HepG2 (cell line): ENCODE data around the gene TNNT1. TPM values are rescaled to one million over a fixed set of nuclear protein-coding genes. Genes with fewer than 3 reads are reported as not detected.

Experiments used
- MEIS2 ChIP-seq: sonication (generic); formaldehyde crosslinking; IDR thresholded peaks from 2 replicates; pipeline ENCODE4 v1.9.0; 2021; ENCODE audit warnings: mild to moderate bottlenecking, missing genetic modification reagents
- ZNF30 ChIP-seq: sonication (generic); formaldehyde crosslinking; IDR thresholded peaks from 2 replicates; pipeline ENCODE4 v1.5.0; 2020; ENCODE audit warnings: mild to moderate bottlenecking, missing genetic modification reagents
- ZNF383 ChIP-seq: sonication (generic); formaldehyde crosslinking; IDR thresholded peaks from 2 replicates; pipeline ENCODE4 v1.4.0; 2020; ENCODE audit warnings: missing genetic modification reagents, mild to moderate bottlenecking, borderline replicate concordance
- polyA plus RNA-seq, 8 experiments: library from polyadenylated mRNA; depleted of rRNA in 3 of 8; stranded (reverse) in 7 of 8; unstranded in 1 of 8; fragments of >200 nt; fragmentation: Illumina TruSeq in 4 of 8; extraction: Trizol in 4 of 8; gene quantifications; 2 replicates each; pipeline versions ENCODE4 v1.2.1 to v1.2.3, GENCODE V29; 2011 to 2016; ENCODE audit warnings: low read depth in 4 of 8, missing spikeins in 1 of 8, mixed read lengths in 1 of 8; ENCODE audit not compliant: insufficient read depth in 1 of 8
- total RNA-seq, 5 experiments: library from RNA; depleted of rRNA; stranded (reverse); fragments of >200 nt; fragmentation: Illumina TruSeq; extraction: Trizol; gene quantifications; 2 replicates each; pipeline ENCODE4 v1.2.3, GENCODE V29; 2016; ENCODE audit warnings: low read depth in 1 of 5
- TF ChIP-seq, protein P1 (sequence below): sonication (generic); formaldehyde crosslinking; IDR thresholded peaks from 2 replicates; pipeline ENCODE4 v1.5.0; 2020; ENCODE audit warnings: mild to moderate bottlenecking, missing genetic modification reagents, borderline replicate concordance
- TF ChIP-seq, protein P2 (sequence below): sonication (generic); formaldehyde crosslinking; IDR thresholded peaks from 2 replicates; pipeline ENCODE4 v1.9.0; 2021; ENCODE audit warnings: mild to moderate bottlenecking, missing genetic modification reagents
- TF ChIP-seq, protein P3 (sequence below): IDR thresholded peaks from 2 replicates; pipeline ENCODE4 v1.6.1; 2018; ENCODE audit warnings: missing genetic modification reagents

TNNT1 gene
- total and polyA plus RNA-seq, 2 of the 13 experiments (the other 11 are each of a cell fraction or from before 2014, with no cell fraction given) = 1.3 to 2.4 TPM

DNA sequence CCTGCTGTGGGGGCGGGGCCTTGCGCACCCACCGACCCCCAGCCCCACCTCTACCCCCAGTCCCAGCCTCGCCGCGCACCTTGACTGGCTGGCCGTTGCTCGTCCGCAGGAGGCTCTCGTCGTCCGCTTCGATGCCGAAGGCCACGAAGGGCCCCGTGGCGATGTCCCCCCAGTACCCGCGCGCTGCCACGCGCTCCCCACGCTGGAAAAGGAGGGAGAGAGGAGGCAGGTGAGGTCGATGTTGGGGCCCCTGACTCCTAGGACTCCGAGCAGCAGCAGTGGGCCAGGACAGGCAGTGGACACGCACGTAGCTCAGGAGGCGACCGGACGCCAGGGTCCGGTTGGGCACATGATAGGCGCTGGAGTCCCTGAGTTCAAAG lies 12.0 kb upstream of the TNNT1 start (continued):
- TF ChIP-seq, protein P1, sequence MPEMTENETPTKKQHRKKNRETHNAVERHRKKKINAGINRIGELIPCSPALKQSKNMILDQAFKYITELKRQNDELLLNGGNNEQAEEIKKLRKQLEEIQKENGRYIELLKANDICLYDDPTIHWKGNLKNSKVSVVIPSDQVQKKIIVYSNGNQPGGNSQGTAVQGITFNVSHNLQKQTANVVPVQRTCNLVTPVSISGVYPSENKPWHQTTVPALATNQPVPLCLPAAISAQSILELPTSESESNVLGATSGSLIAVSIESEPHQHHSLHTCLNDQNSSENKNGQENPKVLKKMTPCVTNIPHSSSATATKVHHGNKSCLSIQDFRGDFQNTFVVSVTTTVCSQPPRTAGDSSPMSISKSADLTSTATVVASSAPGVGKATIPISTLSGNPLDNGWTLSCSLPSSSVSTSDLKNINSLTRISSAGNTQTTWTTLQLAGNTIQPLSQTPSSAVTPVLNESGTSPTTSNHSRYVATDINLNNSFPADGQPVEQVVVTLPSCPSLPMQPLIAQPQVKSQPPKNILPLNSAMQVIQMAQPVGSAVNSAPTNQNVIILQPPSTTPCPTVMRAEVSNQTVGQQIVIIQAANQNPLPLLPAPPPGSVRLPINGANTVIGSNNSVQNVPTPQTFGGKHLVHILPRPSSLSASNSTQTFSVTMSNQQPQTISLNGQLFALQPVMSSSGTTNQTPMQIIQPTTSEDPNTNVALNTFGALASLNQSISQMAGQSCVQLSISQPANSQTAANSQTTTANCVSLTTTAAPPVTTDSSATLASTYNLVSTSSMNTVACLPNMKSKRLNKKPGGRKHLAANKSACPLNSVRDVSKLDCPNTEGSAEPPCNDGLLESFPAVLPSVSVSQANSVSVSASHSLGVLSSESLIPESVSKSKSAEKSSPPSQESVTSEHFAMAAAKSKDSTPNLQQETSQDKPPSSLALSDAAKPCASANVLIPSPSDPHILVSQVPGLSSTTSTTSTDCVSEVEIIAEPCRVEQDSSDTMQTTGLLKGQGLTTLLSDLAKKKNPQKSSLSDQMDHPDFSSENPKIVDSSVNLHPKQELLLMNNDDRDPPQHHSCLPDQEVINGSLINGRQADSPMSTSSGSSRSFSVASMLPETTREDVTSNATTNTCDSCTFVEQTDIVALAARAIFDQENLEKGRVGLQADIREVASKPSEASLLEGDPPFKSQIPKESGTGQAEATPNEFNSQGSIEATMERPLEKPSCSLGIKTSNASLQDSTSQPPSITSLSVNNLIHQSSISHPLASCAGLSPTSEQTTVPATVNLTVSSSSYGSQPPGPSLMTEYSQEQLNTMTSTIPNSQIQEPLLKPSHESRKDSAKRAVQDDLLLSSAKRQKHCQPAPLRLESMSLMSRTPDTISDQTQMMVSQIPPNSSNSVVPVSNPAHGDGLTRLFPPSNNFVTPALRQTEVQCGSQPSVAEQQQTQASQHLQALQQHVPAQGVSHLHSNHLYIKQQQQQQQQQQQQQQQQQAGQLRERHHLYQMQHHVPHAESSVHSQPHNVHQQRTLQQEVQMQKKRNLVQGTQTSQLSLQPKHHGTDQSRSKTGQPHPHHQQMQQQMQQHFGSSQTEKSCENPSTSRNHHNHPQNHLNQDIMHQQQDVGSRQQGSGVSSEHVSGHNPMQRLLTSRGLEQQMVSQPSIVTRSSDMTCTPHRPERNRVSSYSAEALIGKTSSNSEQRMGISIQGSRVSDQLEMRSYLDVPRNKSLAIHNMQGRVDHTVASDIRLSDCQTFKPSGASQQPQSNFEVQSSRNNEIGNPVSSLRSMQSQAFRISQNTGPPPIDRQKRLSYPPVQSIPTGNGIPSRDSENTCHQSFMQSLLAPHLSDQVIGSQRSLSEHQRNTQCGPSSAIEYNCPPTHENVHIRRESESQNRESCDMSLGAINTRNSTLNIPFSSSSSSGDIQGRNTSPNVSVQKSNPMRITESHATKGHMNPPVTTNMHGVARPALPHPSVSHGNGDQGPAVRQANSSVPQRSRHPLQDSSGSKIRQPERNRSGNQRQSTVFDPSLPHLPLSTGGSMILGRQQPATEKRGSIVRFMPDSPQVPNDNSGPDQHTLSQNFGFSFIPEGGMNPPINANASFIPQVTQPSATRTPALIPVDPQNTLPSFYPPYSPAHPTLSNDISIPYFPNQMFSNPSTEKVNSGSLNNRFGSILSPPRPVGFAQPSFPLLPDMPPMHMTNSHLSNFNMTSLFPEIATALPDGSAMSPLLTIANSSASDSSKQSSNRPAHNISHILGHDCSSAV = no peak
- no peak for TF ChIP-seq MEIS2
- TF ChIP-seq, protein P2, sequence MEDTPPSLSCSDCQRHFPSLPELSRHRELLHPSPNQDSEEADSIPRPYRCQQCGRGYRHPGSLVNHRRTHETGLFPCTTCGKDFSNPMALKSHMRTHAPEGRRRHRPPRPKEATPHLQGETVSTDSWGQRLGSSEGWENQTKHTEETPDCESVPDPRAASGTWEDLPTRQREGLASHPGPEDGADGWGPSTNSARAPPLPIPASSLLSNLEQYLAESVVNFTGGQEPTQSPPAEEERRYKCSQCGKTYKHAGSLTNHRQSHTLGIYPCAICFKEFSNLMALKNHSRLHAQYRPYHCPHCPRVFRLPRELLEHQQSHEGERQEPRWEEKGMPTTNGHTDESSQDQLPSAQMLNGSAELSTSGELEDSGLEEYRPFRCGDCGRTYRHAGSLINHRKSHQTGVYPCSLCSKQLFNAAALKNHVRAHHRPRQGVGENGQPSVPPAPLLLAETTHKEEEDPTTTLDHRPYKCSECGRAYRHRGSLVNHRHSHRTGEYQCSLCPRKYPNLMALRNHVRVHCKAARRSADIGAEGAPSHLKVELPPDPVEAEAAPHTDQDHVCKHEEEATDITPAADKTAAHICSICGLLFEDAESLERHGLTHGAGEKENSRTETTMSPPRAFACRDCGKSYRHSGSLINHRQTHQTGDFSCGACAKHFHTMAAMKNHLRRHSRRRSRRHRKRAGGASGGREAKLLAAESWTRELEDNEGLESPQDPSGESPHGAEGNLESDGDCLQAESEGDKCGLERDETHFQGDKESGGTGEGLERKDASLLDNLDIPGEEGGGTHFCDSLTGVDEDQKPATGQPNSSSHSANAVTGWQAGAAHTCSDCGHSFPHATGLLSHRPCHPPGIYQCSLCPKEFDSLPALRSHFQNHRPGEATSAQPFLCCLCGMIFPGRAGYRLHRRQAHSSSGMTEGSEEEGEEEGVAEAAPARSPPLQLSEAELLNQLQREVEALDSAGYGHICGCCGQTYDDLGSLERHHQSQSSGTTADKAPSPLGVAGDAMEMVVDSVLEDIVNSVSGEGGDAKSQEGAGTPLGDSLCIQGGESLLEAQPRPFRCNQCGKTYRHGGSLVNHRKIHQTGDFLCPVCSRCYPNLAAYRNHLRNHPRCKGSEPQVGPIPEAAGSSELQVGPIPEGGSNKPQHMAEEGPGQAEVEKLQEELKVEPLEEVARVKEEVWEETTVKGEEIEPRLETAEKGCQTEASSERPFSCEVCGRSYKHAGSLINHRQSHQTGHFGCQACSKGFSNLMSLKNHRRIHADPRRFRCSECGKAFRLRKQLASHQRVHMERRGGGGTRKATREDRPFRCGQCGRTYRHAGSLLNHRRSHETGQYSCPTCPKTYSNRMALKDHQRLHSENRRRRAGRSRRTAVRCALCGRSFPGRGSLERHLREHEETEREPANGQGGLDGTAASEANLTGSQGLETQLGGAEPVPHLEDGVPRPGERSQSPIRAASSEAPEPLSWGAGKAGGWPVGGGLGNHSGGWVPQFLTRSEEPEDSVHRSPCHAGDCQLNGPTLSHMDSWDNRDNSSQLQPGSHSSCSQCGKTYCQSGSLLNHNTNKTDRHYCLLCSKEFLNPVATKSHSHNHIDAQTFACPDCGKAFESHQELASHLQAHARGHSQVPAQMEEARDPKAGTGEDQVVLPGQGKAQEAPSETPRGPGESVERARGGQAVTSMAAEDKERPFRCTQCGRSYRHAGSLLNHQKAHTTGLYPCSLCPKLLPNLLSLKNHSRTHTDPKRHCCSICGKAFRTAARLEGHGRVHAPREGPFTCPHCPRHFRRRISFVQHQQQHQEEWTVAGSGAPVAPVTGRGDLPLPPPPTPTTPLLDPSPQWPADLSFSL (CRISPR knock-in tag) = no peak
- no peak for TF ChIP-seq ZNF30 (CRISPR knock-in tag)
- no peak for TF ChIP-seq ZNF383 (CRISPR knock-in tag)
- TF ChIP-seq, protein P3, sequence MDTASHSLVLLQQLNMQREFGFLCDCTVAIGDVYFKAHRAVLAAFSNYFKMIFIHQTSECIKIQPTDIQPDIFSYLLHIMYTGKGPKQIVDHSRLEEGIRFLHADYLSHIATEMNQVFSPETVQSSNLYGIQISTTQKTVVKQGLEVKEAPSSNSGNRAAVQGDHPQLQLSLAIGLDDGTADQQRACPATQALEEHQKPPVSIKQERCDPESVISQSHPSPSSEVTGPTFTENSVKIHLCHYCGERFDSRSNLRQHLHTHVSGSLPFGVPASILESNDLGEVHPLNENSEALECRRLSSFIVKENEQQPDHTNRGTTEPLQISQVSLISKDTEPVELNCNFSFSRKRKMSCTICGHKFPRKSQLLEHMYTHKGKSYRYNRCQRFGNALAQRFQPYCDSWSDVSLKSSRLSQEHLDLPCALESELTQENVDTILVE (CRISPR knock-in tag) = no peak
